ENCODE measurements around the gene CA4.

CA4 gene

GRCh38 chr17:60154616-60155426, 5.0 kb downstream of the CA4 start:
- no peak for DNase-seq (ENCODE audit: low read depth in 2 of 2, low spot score in 1 of 2)

- no peak for DNase-seq (ENCODE audit: low read depth in 2 of 2, low spot score in 1 of 2)
Observed at GRCh38 chr17:60155427-60155814, 5.6 kb downstream of the CA4 start.

GRCh38 chr17:60155815-60156214, 6.0 kb downstream of the CA4 start:
- DNase-seq (ENCODE audit: low read depth in 2 of 2, low spot score in 1 of 2): no peak

- DNase-seq (ENCODE audit: low read depth in 2 of 2, low spot score in 1 of 2): no peak
Observed at GRCh38 chr17:60156746-60157145, 7.0 kb downstream of the CA4 start.

- no peak for DNase-seq (ENCODE audit: low read depth in 2 of 2, low spot score in 1 of 2)
Observed at GRCh38 chr17:60157487-60158040, 7.8 kb downstream of the CA4 start.

GRCh38 chr17:60158751-60159478, 9.1 kb downstream of the CA4 start:
- no peak for DNase-seq (ENCODE audit: low read depth in 2 of 2, low spot score in 1 of 2)

- no peak for DNase-seq (ENCODE audit: low read depth in 2 of 2, low spot score in 1 of 2)
Observed at GRCh38 chr17:60159479-60159866, 9.7 kb downstream of the CA4 start.

GRCh38 chr17:60160829-60161501, 11.2 kb downstream of the CA4 start:
- no peak for DNase-seq (ENCODE audit: low read depth in 2 of 2, low spot score in 1 of 2)

- DNase-seq (ENCODE audit: low read depth in 2 of 2, low spot score in 1 of 2): no peak
Observed at GRCh38 chr17:60161598-60162330, 12.0 kb downstream of the CA4 start.

- no peak for DNase-seq (ENCODE audit: low read depth in 2 of 2, low spot score in 1 of 2)
Observed at GRCh38 chr17:60163108-60163784, 13.5 kb downstream of the CA4 start.

GRCh38 chr17:60164164-60164563, 14.4 kb downstream of the CA4 start:
- DNase-seq (ENCODE audit: low read depth in 2 of 2, low spot score in 1 of 2): no peak

- DNase-seq (ENCODE audit: low read depth in 2 of 2, low spot score in 1 of 2): no peak
Observed at GRCh38 chr17:60164697-60165096, 14.9 kb downstream of the CA4 start.

- DNase-seq (ENCODE audit: low read depth in 2 of 2, low spot score in 1 of 2): no peak
Observed at GRCh38 chr17:60165223-60165622, 15.4 kb downstream of the CA4 start.

- no peak for DNase-seq (ENCODE audit: low read depth in 2 of 2, low spot score in 1 of 2)
Observed at GRCh38 chr17:60165971-60166370, 16.2 kb downstream of the CA4 start.

GRCh38 chr17:60167065-60167741, 17.4 kb downstream of the CA4 start:
- DNase-seq (ENCODE audit: low read depth in 2 of 2, low spot score in 1 of 2): no peak

GRCh38 chr17:60168654-60169053, 18.9 kb downstream of the CA4 start:
- DNase-seq (ENCODE audit: low read depth in 2 of 2, low spot score in 1 of 2): no peak

GRCh38 chr17:60169921-60170817, 20.4 kb downstream of the CA4 start:
- no peak for DNase-seq (ENCODE audit: low read depth in 2 of 2, low spot score in 1 of 2)

GRCh38 chr17:60170835-60171752, 21.3 kb downstream of the CA4 start:
- no peak for DNase-seq (ENCODE audit: low read depth in 2 of 2, low spot score in 1 of 2)
